Activated CD4-positive, alpha-beta memory T cell treated with anti-CD3 and anti-CD28 coated beads, Interleukin-2, amount 10 ng/mL, durations not matched to agents 7 days and 5 days (primary cell): ENCODE measurements around the gene CIAO3. TPM values are rescaled to one million over a fixed set of nuclear protein-coding genes. Genes with fewer than 3 reads are reported as not detected.
A peak's percentile ranks its signal among the peaks of the same experiment; 100 is the strongest.

Source experiments
- CTCF ChIA-PET: fragments of 350-600 bp; sonication (Branson Sonifier 250); formaldehyde crosslinking; loops from one replicate; lab custom pipeline; 2021; ENCODE audit warnings: antibody characterized with exemption, inconsistent platforms; lab: Charles Lee
- POLR2A ChIA-PET: fragments of 350-600 bp; sonication (Branson Sonifier 250); formaldehyde crosslinking; loops from one replicate; lab custom pipeline; 2021; ENCODE audit warnings: antibody characterized with exemption; lab: Charles Lee
- DNase-seq: peaks from one replicate; pipeline ENCODE4 v3.0.0-alpha.2; 2020
- H3K27ac Mint-ChIP-seq: one replicate; pipeline ENCODE4 v1.8.0; 2021; ENCODE audit warnings: mild to moderate bottlenecking, mixed read lengths
- H3K27me3 Mint-ChIP-seq: one replicate; pipeline ENCODE4 v1.8.0; 2021; ENCODE audit warnings: mixed read lengths
- H3K36me3 Mint-ChIP-seq: one replicate; pipeline ENCODE4 v1.8.0; 2021; ENCODE audit warnings: low read depth, mixed read lengths
- H3K4me1 Mint-ChIP-seq: one replicate; pipeline ENCODE4 v1.8.0; 2021; ENCODE audit warnings: mixed read lengths
- H3K4me3 Mint-ChIP-seq: one replicate; pipeline ENCODE4 v1.8.0; 2021; ENCODE audit warnings: mild to moderate bottlenecking, mixed read lengths
- H3K9me3 Mint-ChIP-seq: one replicate; pipeline ENCODE4 v1.8.0; 2021; ENCODE audit warnings: mixed read lengths
- total RNA-seq, 2 experiments: library from RNA; stranded (reverse); gene quantifications; one replicate each; pipeline ENCODE4 v1.2.3, GENCODE V29; 2021

The CIAO3 gene
- 10 to 100 TPM; 34.0 to 34.8 TPM for total RNA-seq

GRCh38 chr16:740764-741505, at the start of gene CIAO3:
Gene CIAO3, minus strand, starts transcription at chr16:740997. Its CDS starts 12 bp downstream, at chr16:740985.
- Mint-ChIP-seq H3K27ac (peak within 1 kb of the TSS; percentile 65), H3K27me3 (no peaks in the 10 kb centered on the region), H3K4me1 (peaks cover 27% of the 10 kb centered on the region), H3K36me3 (peaks cover 19% of the 10 kb centered on the region), H3K9me3 (no peaks in the 10 kb centered on the region), H3K4me3 (peak within 1 kb of the TSS; percentile 77)
- DNase-seq = peak; percentile 94
- POLR2A ChIA-PET = interaction anchor here (0.7 to 2.1 kb wide), 9 partner anchors 11 to 47 kb away, joined by 3 to 10 read pairs (median 4); partner anchors contain the start of genes ANTKMT, CHTF18 and RPUSD1
- CTCF ChIA-PET = interaction anchor here (0.9 to 2.2 kb wide), 7 partner anchors 13 to 319 kb away, joined by 3 to 10 read pairs (median 4); partner anchors contain the start of gene ANTKMT

- ChIA-PET POLR2A (interaction anchor here (0.8 to 1.3 kb wide), 2 partner anchors 14 to 17 kb away, joined by 4 to 5 read pairs; no protein-coding TSS in a partner anchor), CTCF (no interaction called here)
- Mint-ChIP-seq H3K36me3 (peaks cover 13% of the 10 kb centered on the region), H3K9me3 (no peaks in the 10 kb centered on the region), H3K27ac (no peak overlapping the region), H3K27me3 (no peaks in the 10 kb centered on the region), H3K4me3 (peak overlapping the region; percentile 57), H3K4me1 (peaks cover 15% of the 10 kb centered on the region)
- DNase-seq = no peak
Measured at GRCh38 chr16:790086-790485, 49.3 kb upstream of the CIAO3 start.

- no peaks in the 10 kb centered on the region for H3K27me3 Mint-ChIP-seq
- H3K4me1 Mint-ChIP-seq = peaks cover 18% of the 10 kb centered on the region
- no peak overlapping the region for H3K27ac Mint-ChIP-seq
- POLR2A ChIA-PET = interaction anchor here (1.0 to 1.6 kb wide), 6 partner anchors 14 to 99 kb away, joined by 4 to 8 read pairs (median 4); partner anchors contain the start of genes CIAO3 and WDR24
- no peaks in the 10 kb centered on the region for H3K9me3 Mint-ChIP-seq
- CTCF ChIA-PET = interaction anchor here (1.9 kb wide), 1 partner anchor 77 kb away, joined by 19 read pairs; no protein-coding TSS in a partner anchor
- H3K36me3 Mint-ChIP-seq = peaks cover 16% of the 10 kb centered on the region
- peak overlapping the region; percentile 57 for H3K4me3 Mint-ChIP-seq
- DNase-seq = no peak
Measured at GRCh38 chr16:789191-789850, 48.5 kb upstream of the CIAO3 start.

- H3K27ac Mint-ChIP-seq = peak within 1 kb of the TSS; percentile 65
- no peaks in the 10 kb centered on the region for H3K27me3 Mint-ChIP-seq
- no peaks in the 10 kb centered on the region for H3K9me3 Mint-ChIP-seq
- ChIA-PET POLR2A (interaction anchor here (0.6 to 1.6 kb wide), 15 partner anchors 15 to 1176 kb away, joined by 3 to 9 read pairs (median 4); partner anchors contain the start of genes CIAO3, METRN, RPS2 and UQCC4), CTCF (interaction anchor here (0.6 to 1.9 kb wide), 4 partner anchors 18 to 135 kb away, joined by 5 to 19 read pairs (median 6); no protein-coding TSS in a partner anchor)
- DNase-seq = peak; percentile 96
- H3K36me3 Mint-ChIP-seq = peaks cover 16% of the 10 kb centered on the region
- peak within 1 kb of the TSS; percentile 84 for H3K4me3 Mint-ChIP-seq
- H3K4me1 Mint-ChIP-seq = peaks cover 18% of the 10 kb centered on the region
Measured at GRCh38 chr16:788399-789126, 47.8 kb upstream of the CIAO3 start, which contains the start of gene CHTF18. Gene CHTF18, plus strand, starts transcription at chr16:788620. Its CDS starts 65 bp downstream, at chr16:788685.

- peaks cover 18% of the 10 kb centered on the region for H3K4me1 Mint-ChIP-seq
- peak within 1 kb of the TSS; percentile 65 for H3K27ac Mint-ChIP-seq
- ChIA-PET CTCF (interaction anchor here (0.6 to 1.9 kb wide), 4 partner anchors 19 to 134 kb away, joined by 5 to 19 read pairs (median 6); no protein-coding TSS in a partner anchor), POLR2A (interaction anchor here (0.6 to 1.6 kb wide), 14 partner anchors 16 to 632 kb away, joined by 3 to 9 read pairs (median 4); partner anchors contain the start of genes CIAO3, METRN, UQCC4 and WDR24)
- H3K27me3 Mint-ChIP-seq = no peaks in the 10 kb centered on the region
- no peak for DNase-seq
- no peaks in the 10 kb centered on the region for H3K9me3 Mint-ChIP-seq
- H3K4me3 Mint-ChIP-seq = peak within 1 kb of the TSS; percentile 84
- H3K36me3 Mint-ChIP-seq = peaks cover 16% of the 10 kb centered on the region
Measured at GRCh38 chr16:787978-788398, 47.2 kb upstream of the CIAO3 start, which contains the start of gene RPUSD1. Gene RPUSD1, minus strand, starts transcription at chr16:788381. Its CDS starts 644 bp downstream, at chr16:787737.

- Mint-ChIP-seq H3K4me1 (peaks cover 18% of the 10 kb centered on the region), H3K27me3 (no peaks in the 10 kb centered on the region), H3K9me3 (no peaks in the 10 kb centered on the region), H3K4me3 (peak overlapping the region; percentile 84), H3K36me3 (peaks cover 16% of the 10 kb centered on the region), H3K27ac (peak overlapping the region; percentile 64)
- peak; percentile 25 for DNase-seq
- POLR2A ChIA-PET = interaction anchor here (0.9 to 1.6 kb wide), 5 partner anchors 16 to 633 kb away, joined by 3 to 9 read pairs (median 4); partner anchors contain the start of genes CIAO3, METRN and UQCC4
- CTCF ChIA-PET = interaction anchor here (1.1 to 1.9 kb wide), 3 partner anchors 19 to 77 kb away, joined by 5 to 19 read pairs (median 5); no protein-coding TSS in a partner anchor
Measured at GRCh38 chr16:787321-787966, 46.6 kb upstream of the CIAO3 start.

- H3K27me3 Mint-ChIP-seq = no peaks in the 10 kb centered on the region
- H3K36me3 Mint-ChIP-seq = peaks cover 6% of the 10 kb centered on the region
- ChIA-PET CTCF (interaction anchor here (0.8 to 2.9 kb wide), 8 partner anchors 35 to 75 kb away, joined by 3 to 23 read pairs (median 4); no protein-coding TSS in a partner anchor), POLR2A (no interaction called here)
- H3K27ac Mint-ChIP-seq = no peak overlapping the region
- peak; percentile 78 for DNase-seq
- H3K4me1 Mint-ChIP-seq = peaks cover 15% of the 10 kb centered on the region
- no peaks in the 10 kb centered on the region for H3K9me3 Mint-ChIP-seq
- H3K4me3 Mint-ChIP-seq = peak overlapping the region; percentile 46
Measured at GRCh38 chr16:785563-786535, 45.1 kb upstream of the CIAO3 start.

GRCh38 chr16:784431-784830, 43.6 kb upstream of the CIAO3 start:
- Mint-ChIP-seq H3K4me3 (no peak overlapping the region), H3K27ac (no peak overlapping the region), H3K4me1 (peaks cover 12% of the 10 kb centered on the region), H3K9me3 (no peaks in the 10 kb centered on the region), H3K27me3 (no peaks in the 10 kb centered on the region), H3K36me3 (peaks cover 6% of the 10 kb centered on the region)
- ChIA-PET POLR2A (interaction anchor here (0.6 to 1.8 kb wide), 3 partner anchors 44 to 88 kb away, joined by 3 to 4 read pairs (median 4); partner anchors contain the start of gene CIAO3), CTCF (interaction anchor here (0.9 to 2.9 kb wide), 7 partner anchors 20 to 74 kb away, joined by 3 to 23 read pairs (median 4); no protein-coding TSS in a partner anchor)
- no peak for DNase-seq

- no peak overlapping the region for H3K4me3 Mint-ChIP-seq
- no peak for DNase-seq
- H3K4me1 Mint-ChIP-seq = peaks cover 12% of the 10 kb centered on the region
- no peaks in the 10 kb centered on the region for H3K9me3 Mint-ChIP-seq
- no peak overlapping the region for H3K27ac Mint-ChIP-seq
- CTCF ChIA-PET = no interaction called here
- POLR2A ChIA-PET = interaction anchor here (1.8 kb wide), 1 partner anchor 53 kb away, joined by 4 read pairs; no protein-coding TSS in a partner anchor
- no peaks in the 10 kb centered on the region for H3K27me3 Mint-ChIP-seq
- peaks cover 6% of the 10 kb centered on the region for H3K36me3 Mint-ChIP-seq
Measured at GRCh38 chr16:783404-784161, 42.8 kb upstream of the CIAO3 start.
